Measurements from ENCODE around the gene DUSP1.

Gene DUSP1

GRCh38 chr5:172728481-172729241, 42.3 kb downstream of the DUSP1 start:
- ChIA-PET POLR2A (ENCODE audit: low non-redundant PET) (no interaction called here), CTCF (interaction anchor here (3.0 kb wide), 1 partner anchor 15 kb away, joined by 16 read pairs; no protein-coding TSS in a partner anchor)
- peak overlapping the region; percentile 14; the same call in 1 of the 2 replicates for H3K27ac ChIP-seq
- TF ChIP-seq CTCF (conservative IDR thresholded peaks at IDR 0.05; ENCODE audit: low read depth): no peak
- no peak for DNase-seq (ENCODE audit: low spot score)

GRCh38 chr5:172727551-172727950, 43.4 kb downstream of the DUSP1 start:
- CTCF ChIA-PET: interaction anchor here (0.6 to 3.0 kb wide), 6 partner anchors 11 to 869 kb away, joined by 3 to 16 read pairs (median 3); no protein-coding TSS in a partner anchor
- POLR2A ChIA-PET (ENCODE audit: low non-redundant PET): no interaction called here
- no peak for DNase-seq (ENCODE audit: low spot score)
- no peak overlapping the region for H3K27ac ChIP-seq
- no peak for TF ChIP-seq CTCF (conservative IDR thresholded peaks at IDR 0.05; ENCODE audit: low read depth)

DNA sequence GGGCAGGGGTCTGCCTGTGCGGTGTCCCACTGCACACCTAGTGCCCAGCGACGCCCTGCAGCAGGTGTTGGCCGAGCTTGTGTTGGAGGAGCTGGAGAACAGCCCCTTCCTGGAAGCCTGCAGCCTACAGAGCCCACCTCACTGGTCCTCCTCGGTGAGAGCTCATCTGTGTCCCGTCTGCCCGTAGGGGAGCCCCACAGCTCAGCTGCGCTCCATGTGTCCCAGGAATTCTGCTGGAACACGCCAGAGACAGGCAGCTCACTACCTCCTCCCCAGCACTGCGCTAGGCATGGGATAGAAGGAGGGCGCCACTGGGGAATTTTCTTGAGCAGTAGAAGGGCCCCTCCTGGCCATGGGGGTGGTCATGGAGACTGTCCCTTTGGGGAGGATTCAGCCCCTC, 44.0 kb downstream of the DUSP1 start:
- POLR2A ChIA-PET (ENCODE audit: low non-redundant PET): no interaction called here
- CTCF ChIA-PET: interaction anchor here (0.5 to 3.0 kb wide), 4 partner anchors 10 to 205 kb away, joined by 3 to 16 read pairs (median 4); no protein-coding TSS in a partner anchor
- TF ChIP-seq CTCF (conservative IDR thresholded peaks at IDR 0.05; ENCODE audit: low read depth): no peak
- no peak overlapping the region; the same call in 1 of the 2 replicates for H3K27ac ChIP-seq
- no peak for DNase-seq (ENCODE audit: low spot score)

GRCh38 chr5:172725785-172726184, 45.2 kb downstream of the DUSP1 start:
- CTCF ChIA-PET: interaction anchor here (0.8 to 1.6 kb wide), 3 partner anchors 10 to 39 kb away, joined by 3 read pairs; no protein-coding TSS in a partner anchor
- no peak overlapping the region for H3K27ac ChIP-seq
- POLR2A ChIA-PET (ENCODE audit: low non-redundant PET): no interaction called here
- TF ChIP-seq CTCF (conservative IDR thresholded peaks at IDR 0.05; ENCODE audit: low read depth): no peak
- DNase-seq (ENCODE audit: low spot score): no peak

DNA sequence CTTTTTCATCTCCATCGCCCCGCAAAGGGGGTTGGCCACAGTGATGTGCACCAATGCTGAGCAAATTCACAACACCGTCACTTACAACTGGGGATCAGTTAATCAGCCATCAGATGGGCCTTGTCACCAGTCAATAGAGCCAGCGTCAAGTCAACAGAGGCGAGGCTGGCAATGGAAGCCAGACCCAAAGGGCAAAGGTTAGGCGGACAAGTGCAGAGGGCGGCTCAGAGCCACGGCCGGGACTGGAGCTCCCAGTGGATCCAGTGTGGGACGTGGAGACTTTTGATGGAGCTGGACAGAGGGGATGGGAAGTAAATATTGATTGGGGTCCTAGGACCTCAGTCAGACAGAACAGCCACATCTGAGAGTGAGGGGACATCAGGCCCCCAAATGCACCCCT, 45.7 kb downstream of the DUSP1 start:
- ChIA-PET CTCF (interaction anchor here (1.2 to 2.1 kb wide), 4 partner anchors 9 to 207 kb away, joined by 3 to 18 read pairs (median 5); no protein-coding TSS in a partner anchor), POLR2A (ENCODE audit: low non-redundant PET) (no interaction called here)
- TF ChIP-seq CTCF (conservative IDR thresholded peaks at IDR 0.05; ENCODE audit: low read depth): no peak
- no peak for DNase-seq (ENCODE audit: low spot score)
- no peak overlapping the region for H3K27ac ChIP-seq

DNA sequence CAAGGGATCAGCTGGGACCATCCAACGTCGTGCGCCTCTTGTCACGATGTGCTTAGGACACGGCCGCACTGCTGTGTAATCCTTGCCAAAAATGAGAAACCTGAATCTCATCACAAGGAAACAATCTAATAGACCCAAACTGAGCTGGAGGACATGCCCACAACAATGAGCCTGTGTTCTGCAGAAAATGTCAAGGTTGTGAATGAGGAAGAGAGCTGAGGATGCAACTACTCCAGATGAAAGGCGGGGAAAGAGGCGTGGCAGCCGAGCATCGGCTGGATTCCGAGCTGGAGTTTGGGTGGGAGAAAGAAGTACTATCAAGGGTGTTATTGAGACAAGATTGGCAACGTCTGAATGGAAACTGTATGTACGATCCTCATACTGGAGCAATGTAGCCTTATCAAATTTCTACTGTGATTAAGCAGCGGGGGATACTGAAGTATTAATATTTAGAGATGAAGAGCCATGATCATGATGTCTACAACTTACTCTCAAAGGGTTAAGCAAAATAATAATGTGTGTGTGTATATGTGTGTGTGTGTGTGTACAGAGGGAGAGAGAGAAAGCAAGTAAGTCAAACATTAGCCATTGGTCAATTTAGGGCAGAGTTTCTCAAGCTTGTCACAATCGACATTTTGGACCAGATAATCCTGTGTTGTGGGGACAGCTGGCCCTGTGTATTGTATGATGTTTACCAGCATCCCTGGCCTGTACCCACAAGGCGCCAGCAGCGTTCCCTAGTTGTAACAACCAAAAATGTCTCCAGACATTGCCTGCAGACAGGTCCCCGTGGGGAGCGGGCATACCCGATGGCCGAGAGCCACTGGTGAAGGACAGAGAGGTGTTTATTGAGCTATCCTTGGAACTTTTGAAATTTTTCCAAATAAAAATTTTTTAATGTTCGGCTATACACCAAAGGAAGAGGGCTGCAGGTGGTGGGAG, 46.5 kb downstream of the DUSP1 start:
- CTCF ChIA-PET: interaction anchor here (1.2 to 2.1 kb wide), 4 partner anchors 8 to 208 kb away, joined by 3 to 18 read pairs (median 5); no protein-coding TSS in a partner anchor
- POLR2A ChIA-PET (ENCODE audit: low non-redundant PET): no interaction called here
- no peak overlapping the region for H3K27ac ChIP-seq
- DNase-seq (ENCODE audit: low spot score): no peak
- TF ChIP-seq CTCF (conservative IDR thresholded peaks at IDR 0.05; ENCODE audit: low read depth): no peak

Data from RWPE1 (cell line).